Natural killer cell (primary cell): ENCODE measurements around the gene MAFB. TPM values are rescaled to one million over a fixed set of nuclear protein-coding genes. Genes with fewer than 3 reads are reported as not detected.

Source experiments
- ATAC-seq, 3 donors: fragments of 150-1000 bp in 2 of 3; fragments of 200-7000 bp in 1 of 3; cut with Tn5 transposase; 1 replicate in 1 of 3; 2 replicates in 2 of 3; pipeline ENCODE4 v1.10.0; 2021; ENCODE audit warnings: mild to moderate bottlenecking in 2 of 3, moderate library complexity in 2 of 3
- DNase-seq, 2 donors: peaks; one replicate each; pipeline versions ENCODE4 v3.0.0 to v3.0.0-alpha.2; 2013 to 2021; ENCODE audit warnings: mixed read lengths in 1 of 2
- H3K27ac ChIP-seq: one replicate; pipeline ENCODE4 v1.5.1; 2013; ENCODE audit warnings: mild to moderate bottlenecking, low read length
- H3K27me3 ChIP-seq: one replicate; pipeline ENCODE4 v1.6.1; 2013; ENCODE audit warnings: low read length; ENCODE audit not compliant: control insufficient read depth, insufficient read depth
- H3K36me3 ChIP-seq: one replicate; pipeline ENCODE4 v1.6.1; 2013; ENCODE audit warnings: low read length; ENCODE audit not compliant: control insufficient read depth, insufficient read depth
- H3K4me1 ChIP-seq: one replicate; pipeline ENCODE4 v1.6.1; 2013; ENCODE audit warnings: low read length; ENCODE audit not compliant: control insufficient read depth, insufficient read depth
- H3K4me3 ChIP-seq: one replicate; pipeline ENCODE4 v1.5.1; 2013; ENCODE audit warnings: low read length
- H3K9me3 ChIP-seq: one replicate; pipeline ENCODE4 v1.6.1; 2013; ENCODE audit warnings: low read length; ENCODE audit not compliant: control insufficient read depth, insufficient read depth
- H3K27ac Mint-ChIP-seq, 2 donors: one replicate each; pipeline ENCODE4 v1.8.0; 2022; ENCODE audit warnings: mild to moderate bottlenecking in 2 of 2, mixed read lengths in 2 of 2, moderate library complexity in 1 of 2
- H3K27me3 Mint-ChIP-seq, 2 donors: one replicate each; pipeline ENCODE4 v1.8.0; 2022; ENCODE audit warnings: low read depth in 2 of 2, mixed read lengths in 2 of 2
- H3K36me3 Mint-ChIP-seq: one replicate; pipeline ENCODE4 v1.8.0; 2022; ENCODE audit warnings: mixed read lengths
- H3K4me1 Mint-ChIP-seq, 2 donors: one replicate each; pipeline ENCODE4 v1.8.0; 2022; ENCODE audit warnings: mixed read lengths in 2 of 2
- H3K4me3 Mint-ChIP-seq: one replicate; pipeline ENCODE4 v1.8.0; 2022; ENCODE audit warnings: mild to moderate bottlenecking, moderate library complexity, mixed read lengths
- H3K9me3 Mint-ChIP-seq, 2 donors: one replicate each; pipeline ENCODE4 v1.8.0; 2022; ENCODE audit warnings: mixed read lengths in 2 of 2
- WGBS: methylation state at CpG from one replicate; pipeline ENCODE4 v1.1.7; 2013; ENCODE audit warnings: missing lambda C conversion rate; ENCODE audit not compliant: insufficient coverage; 5-methylcytosine and 5-hydroxymethylcytosine counted together
- intact Hi-C: fragments of 100-400 bp; cut with micrococcal nuclease; formaldehyde crosslinking; loops from one replicate; pipeline ENCODE4 v1.14.2; 2022
- total RNA-seq, 4 donors: library from RNA; stranded (reverse); fragments of 120-200 nt in 1 of 4; gene quantifications; one replicate each; pipeline versions ENCODE4 v1.2.3 to v1.2.4, GENCODE V29; 2013 to 2022
- TF ChIP-seq, protein P1 (sequence below): fragments of 200-600 bp; IDR thresholded peaks from one replicate; pipeline ENCODE4 v1.8.0; 2022; ENCODE audit warnings: antibody characterized with exemption

Gene MAFB
- total RNA-seq, 3 donors from 2014 or later (not counting 1 experiment from before 2014, with no cell fraction given) = 10.3 to 38.9 (median 19.7) TPM

DNA sequence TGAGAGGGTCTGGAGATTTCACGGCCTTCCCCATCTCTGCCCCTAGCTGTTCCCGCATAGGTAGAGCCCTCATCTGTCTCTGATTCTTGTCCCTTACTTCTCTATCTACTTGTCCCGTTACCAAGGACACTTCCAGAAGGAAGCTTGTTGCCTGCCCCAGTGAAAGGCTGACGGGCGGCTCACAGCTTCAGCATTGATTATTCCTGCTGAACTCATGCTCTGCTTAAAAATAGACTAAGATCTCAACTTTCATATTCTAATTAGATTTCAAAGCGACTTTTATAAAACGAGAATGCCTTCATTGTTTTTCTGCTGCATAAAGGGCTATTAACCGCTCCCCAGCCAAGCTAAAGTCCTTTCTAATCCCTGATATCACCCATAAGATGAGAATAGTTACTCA lies 31.1 kb upstream of the MAFB start:
- Histone ChIP-seq H3K9me3 (no peaks in the 10 kb centered on the region), H3K27me3 (no peaks in the 10 kb centered on the region), H3K4me1 (no peaks in the 10 kb centered on the region), H3K36me3 (no peaks in the 10 kb centered on the region), H3K27ac (no peak overlapping the region), H3K4me3 (no peak overlapping the region)
- no peak overlapping the region for H3K4me3 Mint-ChIP-seq
- 87% methylated on average over 8 of the region's 8 CpGs for WGBS
- no peak overlapping the region for H3K27ac Mint-ChIP-seq
- TF ChIP-seq, protein P1, sequence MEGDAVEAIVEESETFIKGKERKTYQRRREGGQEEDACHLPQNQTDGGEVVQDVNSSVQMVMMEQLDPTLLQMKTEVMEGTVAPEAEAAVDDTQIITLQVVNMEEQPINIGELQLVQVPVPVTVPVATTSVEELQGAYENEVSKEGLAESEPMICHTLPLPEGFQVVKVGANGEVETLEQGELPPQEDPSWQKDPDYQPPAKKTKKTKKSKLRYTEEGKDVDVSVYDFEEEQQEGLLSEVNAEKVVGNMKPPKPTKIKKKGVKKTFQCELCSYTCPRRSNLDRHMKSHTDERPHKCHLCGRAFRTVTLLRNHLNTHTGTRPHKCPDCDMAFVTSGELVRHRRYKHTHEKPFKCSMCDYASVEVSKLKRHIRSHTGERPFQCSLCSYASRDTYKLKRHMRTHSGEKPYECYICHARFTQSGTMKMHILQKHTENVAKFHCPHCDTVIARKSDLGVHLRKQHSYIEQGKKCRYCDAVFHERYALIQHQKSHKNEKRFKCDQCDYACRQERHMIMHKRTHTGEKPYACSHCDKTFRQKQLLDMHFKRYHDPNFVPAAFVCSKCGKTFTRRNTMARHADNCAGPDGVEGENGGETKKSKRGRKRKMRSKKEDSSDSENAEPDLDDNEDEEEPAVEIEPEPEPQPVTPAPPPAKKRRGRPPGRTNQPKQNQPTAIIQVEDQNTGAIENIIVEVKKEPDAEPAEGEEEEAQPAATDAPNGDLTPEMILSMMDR = no peak
- intact Hi-C loops = no loop called here
- H3K4me1 Mint-ChIP-seq = no peaks in the 10 kb centered on the region
- no peaks in the 10 kb centered on the region for H3K36me3 Mint-ChIP-seq
- ATAC-seq = no peak
- no peak for DNase-seq
- H3K27me3 Mint-ChIP-seq = peaks cover 15 to 22% of the 10 kb centered on the region in 2 donors
- no peaks in the 10 kb centered on the region for H3K9me3 Mint-ChIP-seq

DNA sequence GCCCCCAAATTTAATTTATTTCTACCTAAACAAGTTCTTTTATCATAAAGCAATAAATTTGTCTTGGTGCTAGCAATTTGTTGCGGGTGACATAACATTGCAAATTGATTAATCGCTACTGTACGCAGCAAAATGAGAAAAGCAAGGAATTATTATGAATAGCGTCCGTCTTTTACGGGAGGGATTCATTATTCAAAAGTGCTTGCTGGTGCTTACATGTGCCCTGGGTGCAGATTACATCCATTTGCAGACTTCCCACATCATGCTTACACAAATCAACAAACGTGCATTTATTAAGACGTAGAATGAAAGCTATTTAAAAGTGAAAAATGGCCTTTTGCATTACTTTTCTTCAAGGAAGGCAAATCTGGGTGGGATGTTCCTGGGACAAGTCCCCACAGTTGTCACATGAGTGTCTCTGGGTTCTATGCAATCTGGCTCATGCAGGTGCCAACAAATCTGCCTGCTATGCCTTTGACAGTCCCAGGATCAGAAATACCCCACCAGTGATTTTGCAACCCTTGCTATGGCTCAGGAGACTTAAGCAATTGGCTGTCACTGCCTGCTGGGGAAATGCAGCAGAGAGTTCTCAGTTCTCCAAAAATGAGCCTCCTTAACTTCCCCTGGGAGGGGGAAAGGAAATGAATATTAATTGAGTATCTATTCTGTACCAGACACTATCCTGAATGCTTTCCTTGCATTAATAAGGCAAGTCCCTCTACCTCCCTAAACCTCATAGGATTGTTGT lies 30.1 kb upstream of the MAFB start:
- Histone ChIP-seq H3K27ac (no peak overlapping the region), H3K4me1 (no peaks in the 10 kb centered on the region), H3K9me3 (no peaks in the 10 kb centered on the region), H3K4me3 (no peak overlapping the region), H3K27me3 (no peaks in the 10 kb centered on the region), H3K36me3 (no peaks in the 10 kb centered on the region)
- intact Hi-C loops = no loop called here
- Mint-ChIP-seq H3K36me3 (no peaks in the 10 kb centered on the region), H3K9me3 (no peaks in the 10 kb centered on the region), H3K4me3 (no peak overlapping the region), H3K27me3 (peaks cover 15 to 31% of the 10 kb centered on the region in 2 donors), H3K27ac (no peak overlapping the region), H3K4me1 (no peaks in the 10 kb centered on the region)
- ATAC-seq (no peak), DNase-seq (no peak)
- TF ChIP-seq, protein P1 = no peak
- 89% methylated on average over 8 of the region's 8 CpGs for WGBS

DNA sequence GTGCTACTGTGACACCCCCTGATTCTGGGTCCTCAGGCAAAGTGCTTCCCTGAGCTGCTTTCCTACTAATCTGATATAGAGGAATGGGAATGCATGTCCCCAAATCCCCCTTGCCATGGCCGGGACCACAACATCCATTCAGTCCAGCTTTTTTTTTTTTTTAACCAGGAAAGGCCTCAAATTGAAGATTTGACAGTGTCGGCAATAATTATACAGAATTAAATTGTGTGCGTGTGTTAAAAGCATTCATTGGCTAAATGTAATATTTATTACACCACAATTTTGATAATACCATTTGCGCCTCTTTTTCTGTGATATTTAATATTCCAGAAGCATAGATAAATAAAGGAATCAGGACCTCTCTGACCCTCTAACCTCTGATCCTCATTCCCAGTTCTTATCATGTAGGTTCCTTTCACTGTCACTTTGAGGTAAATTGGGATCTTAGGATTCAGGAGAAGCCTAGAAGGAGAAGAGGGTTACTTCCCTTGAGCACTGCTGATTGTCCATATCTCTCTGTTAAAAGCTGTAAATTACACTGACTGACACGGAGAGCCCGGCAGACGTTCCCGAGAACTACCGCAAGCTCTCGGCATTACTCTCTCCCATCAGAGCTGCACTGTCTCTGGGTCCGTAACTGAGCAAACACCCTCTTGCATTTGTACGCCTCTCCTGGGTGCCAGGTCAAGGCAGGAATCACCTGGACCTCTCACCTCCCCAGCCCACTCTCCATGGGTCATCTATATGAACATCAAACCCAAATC lies 29.4 kb upstream of the MAFB start:
- ATAC-seq (no peak), DNase-seq (no peak)
- Mint-ChIP-seq H3K9me3 (no peaks in the 10 kb centered on the region), H3K27me3 (peaks cover 12 to 31% of the 10 kb centered on the region in 2 donors), H3K27ac (no peak overlapping the region), H3K4me1 (no peaks in the 10 kb centered on the region), H3K4me3 (no peak overlapping the region), H3K36me3 (no peaks in the 10 kb centered on the region)
- Histone ChIP-seq H3K27me3 (no peaks in the 10 kb centered on the region), H3K4me1 (no peaks in the 10 kb centered on the region), H3K27ac (no peak overlapping the region), H3K9me3 (no peaks in the 10 kb centered on the region), H3K36me3 (no peaks in the 10 kb centered on the region), H3K4me3 (no peak overlapping the region)
- intact Hi-C loops = no loop called here
- TF ChIP-seq, protein P1 = no peak
- 93% methylated on average over 9 of the region's 12 CpGs for WGBS
